K562 (cell line): Measurements from ENCODE around the gene FIZ1. TPM values are rescaled to one million over a fixed set of nuclear protein-coding genes. Genes with fewer than 3 reads are reported as not detected.

Experiments
- ATAC-seq: fragments of 200-7000 bp; cut with Tn5 transposase; 3 replicates; pipeline ENCODE4 v1.9.1; 2020; ENCODE audit warnings: moderate library complexity
- BruUV-seq: library from RNA; stranded (reverse); fragments of 400-500 nt; replicated peaks from 2 replicates; lab custom pipeline; 2021; lab: Mats Ljungman, UMichigan
- CTCF ChIA-PET: fragments of 300-600 bp; formaldehyde crosslinking; extraction: SDS; loops from one replicate; lab custom pipeline; 2021; ENCODE audit warnings: low intra/inter-chr PET ratio; lab: Yijun Ruan, JAX
- POLR2A ChIA-PET: fragments of 300-600, 350-650 bp; sonication (Branson Sonifier 250); formaldehyde crosslinking; extraction: SDS; loops from one replicate; lab custom pipeline; 2021; ENCODE audit warnings: antibody characterized with exemption, inconsistent platforms; lab: Yijun Ruan, JAX
- DNase-seq, 4 experiments: peaks; one replicate each; pipeline versions ENCODE4 v3.0.0 to v3.0.0-alpha.2; 2011 to 2018; ENCODE audit warnings: low spot score in 3 of 4, mixed read lengths in 3 of 4; ENCODE audit errors: extremely low read depth in 1 of 4
- FAIRE-seq: peaks from 2 replicates; lab custom pipeline; 2011; peaks lifted over from hg19 to GRCh38; lab: Jason Lieb, UNC
- H2AFZ ChIP-seq: 2 replicates; pipeline ENCODE4 v1.6.0; 2011; ENCODE audit warnings: low read depth, low read length, control low read depth, inconsistent platforms
- H3K27ac ChIP-seq: fragments of 200-600 bp; 3 replicates; pipeline ENCODE4 v1.8.0; 2011; ENCODE audit warnings: low read depth, mild to moderate bottlenecking, control low read depth, inconsistent platforms, low read length, moderate library complexity, mixed read lengths; ENCODE audit errors: extremely low read depth
- H3K27me3 ChIP-seq, 2 experiments: fragments of 300-600 bp in 1 of 2; 2 replicates in 1 of 2; 3 replicates in 1 of 2; pipeline versions ENCODE4 v1.6.0 to v1.8.0; 2011; ENCODE audit warnings: inconsistent platforms in 2 of 2, low read length in 2 of 2, mild to moderate bottlenecking in 1 of 2, mixed read lengths in 1 of 2, moderate library complexity in 1 of 2; ENCODE audit not compliant: control insufficient read depth in 2 of 2, insufficient read depth in 2 of 2
- H3K36me3 ChIP-seq: fragments of 300-600 bp; 3 replicates; pipeline ENCODE4 v1.8.0; 2011; ENCODE audit warnings: mild to moderate bottlenecking, low read length, inconsistent platforms; ENCODE audit not compliant: control insufficient read depth, insufficient read depth
- H3K4me1 ChIP-seq, 2 experiments: fragments of 200-600 bp in 1 of 2; replicated peaks in 1 of 2; 2 replicates in 1 of 2; 3 replicates in 1 of 2; pipeline versions ENCODE4 v1.5.1 to v1.8.0; 2011; ENCODE audit warnings: inconsistent platforms in 2 of 2, low read length in 2 of 2, mild to moderate bottlenecking in 1 of 2, mixed read lengths in 1 of 2, moderate library complexity in 1 of 2; ENCODE audit not compliant: control insufficient read depth in 2 of 2, insufficient read depth in 2 of 2
- H3K4me2 ChIP-seq: 2 replicates; pipeline ENCODE4 v1.6.1; 2011; ENCODE audit warnings: low read length, control low read depth, inconsistent platforms, mixed read lengths; ENCODE audit not compliant: insufficient read depth
- H3K4me3 ChIP-seq: fragments of 200-600 bp; sonication (generic), shearing (Covaris generic); 2 replicates; pipeline ENCODE4 v1.5.1; 2016; ENCODE audit warnings: control low read depth, inconsistent platforms
- H3K79me2 ChIP-seq: fragments of 200-600 bp; 3 replicates; pipeline ENCODE4 v1.8.0; 2011; ENCODE audit warnings: low read length, inconsistent platforms; ENCODE audit not compliant: control insufficient read depth, insufficient read depth
- H3K9ac ChIP-seq, 2 experiments: 2 replicates each; pipeline versions ENCODE4 v1.6.0 to v1.6.1; 2011; ENCODE audit warnings: low read depth in 2 of 2, low read length in 2 of 2, control low read depth in 1 of 2, inconsistent platforms in 1 of 2, mild to moderate bottlenecking in 1 of 2, mixed read lengths in 1 of 2; ENCODE audit not compliant: insufficient read depth in 1 of 2
- H3K9me1 ChIP-seq: one replicate; pipeline ENCODE4 v1.6.0; 2011; ENCODE audit warnings: inconsistent platforms, mild to moderate bottlenecking, low read length, moderate library complexity; ENCODE audit not compliant: control insufficient read depth, insufficient read depth
- H3K9me3 ChIP-seq: replicated peaks from 2 replicates; pipeline ENCODE4 v1.5.1; 2011; ENCODE audit warnings: low read depth, low read length, inconsistent platforms; ENCODE audit not compliant: control insufficient read depth, insufficient read depth
- H4K20me1 ChIP-seq: replicated peaks from 2 replicates; pipeline ENCODE4 v1.6.1; 2011; ENCODE audit warnings: low read length, inconsistent platforms, mixed read lengths; ENCODE audit not compliant: control insufficient read depth, insufficient read depth
- HIVEP1 ChIP-seq: fragments of 250-450 bp; sonication (Bioruptor Pico); IDR thresholded peaks from 2 replicates; pipeline ENCODE4 v1.4.0; 2020; ENCODE audit warnings: mild to moderate bottlenecking
- ZBTB7A ChIP-seq: IDR thresholded peaks from 2 replicates; pipeline ENCODE4 v1.6.1; 2011; ENCODE audit warnings: low read depth, mild to moderate bottlenecking, low read length, moderate library complexity, borderline replicate concordance; ENCODE audit not compliant: control insufficient read depth
- ZNF436 ChIP-seq: fragments of 250-450, 450-650 bp; sonication (Bioruptor Pico); formaldehyde crosslinking; IDR thresholded peaks from 2 replicates; pipeline ENCODE4 v1.7.0; 2020; ENCODE audit warnings: mild to moderate bottlenecking
- WGBS: fragments of 100-300 bp; shearing (Covaris generic); methylation state at CpG from one replicate; pipeline ENCODE4 v1.1.6; 2016; ENCODE audit warnings: low coverage, mixed read lengths; ENCODE audit not compliant: insufficient coverage; ENCODE audit errors: missing lambda C conversion rate; 5-methylcytosine and 5-hydroxymethylcytosine counted together
- in situ Hi-C: fragments of 300-500 bp; cut with MboI; formaldehyde crosslinking; loops from 4 replicates; pipeline ENCODE4 v1.15.0; 2018; ENCODE audit warnings: inconsistent platforms, mixed read lengths
- intact Hi-C: fragments of 100-400 bp; cut with micrococcal nuclease; formaldehyde crosslinking; loops from 2 replicates; pipeline ENCODE4 v1.14.2; 2022
- polyA plus RNA-seq, 8 experiments: library from polyadenylated mRNA; depleted of rRNA in 4 of 8; stranded (reverse) in 5 of 8; unstranded in 3 of 8; fragments of >200 nt; fragmentation: Nextera tagmentation in 2 of 8; fragmentation: Illumina TruSeq in 1 of 8; extraction: Ambion mirVana in 2 of 8; extraction: Trizol in 1 of 8; gene quantifications; 2 replicates each; pipeline versions ENCODE4 v1.2.1 to v1.2.3, GENCODE V29; 2011 to 2014; ENCODE audit warnings: inconsistent platforms in 1 of 8, missing spikeins in 1 of 8
- total RNA-seq, 7 experiments: library from RNA; depleted of rRNA in 6 of 7; stranded (reverse); fragments of >200 nt in 6 of 7; fragmentation: Illumina TruSeq in 2 of 7; extraction: Trizol in 2 of 7; gene quantifications; 2 replicates each; pipeline versions ENCODE4 v1.2.1 to v1.2.3, GENCODE V29; 2011 to 2021; ENCODE audit warnings: low replicate concordance in 1 of 7
- TF ChIP-seq, protein P1 (sequence below): fragments of 200-600 bp; sonication (generic); IDR thresholded peaks from one replicate; pipeline ENCODE4 v1.6.1; 2012; ENCODE audit warnings: mild to moderate bottlenecking, low read depth, low read length, inconsistent platforms
- TF ChIP-seq, protein P2 (sequence below): fragments of 450-650 bp; IDR thresholded peaks from 2 replicates; pipeline ENCODE4 v1.6.1; 2014; ENCODE audit warnings: low read depth, mild to moderate bottlenecking, moderate library complexity, borderline replicate concordance

FIZ1 gene
- total and polyA plus RNA-seq, 9 of the 15 experiments (the other 6 are each of a cell fraction or from before 2014, with no cell fraction given): 0.79 to 17.5 (median 5.5) TPM

DNA sequence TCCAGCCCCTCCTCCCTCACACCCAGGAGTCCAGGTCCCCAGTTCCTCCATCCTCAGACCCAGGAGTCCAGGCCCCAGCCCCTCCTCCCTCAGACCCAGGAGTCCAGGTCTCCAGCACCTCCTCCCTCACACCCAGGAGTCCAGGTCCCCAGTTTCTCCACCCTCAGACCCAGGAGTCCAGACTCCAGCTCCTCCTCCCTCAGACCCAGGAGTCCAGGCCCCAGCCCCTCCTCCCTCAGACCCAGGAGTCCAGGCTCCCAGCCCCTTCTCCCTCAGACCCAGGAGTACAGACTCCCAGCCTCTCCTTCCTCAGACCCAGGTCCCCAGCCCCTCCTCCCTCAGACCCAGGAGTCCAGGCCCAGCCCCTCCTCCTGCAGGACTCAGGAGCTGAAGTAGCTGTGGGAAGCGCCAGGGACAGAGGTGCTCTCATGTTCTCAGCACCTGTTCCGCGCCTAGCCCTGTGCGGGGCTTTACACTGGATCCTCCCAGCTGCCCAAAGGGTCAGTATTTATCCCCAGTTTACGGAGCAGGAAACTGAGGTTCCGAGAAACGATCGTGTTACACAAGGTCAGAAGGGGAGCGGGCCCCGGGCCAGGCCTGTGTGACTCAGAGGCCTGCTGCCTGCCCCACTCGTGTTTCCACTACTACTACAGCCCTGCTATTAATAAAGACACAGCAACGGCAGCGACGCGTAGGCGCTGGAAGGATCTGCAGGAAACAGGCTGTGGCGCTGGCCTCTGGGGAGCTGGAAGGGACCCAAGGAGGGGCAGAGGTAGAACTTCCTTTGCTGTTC lies 52.3 kb downstream of the FIZ1 start:
- H3K4me2 ChIP-seq: peak overlapping the region; percentile 27
- CTCF ChIA-PET: interaction anchor here (0.6 kb wide), 1 partner anchor 181 kb away, joined by 3 read pairs; no protein-coding TSS in a partner anchor
- peak overlapping the region; percentile 83 for H2AFZ ChIP-seq
- peak; percentile 63 for ATAC-seq
- POLR2A ChIA-PET: interaction anchor here (0.6 to 1.3 kb wide), 4 partner anchors 11 to 231 kb away, joined by 3 to 4 read pairs (median 3); no protein-coding TSS in a partner anchor
- peak overlapping the region; percentile 56; the same call in 2 of the 3 replicates for H3K27ac ChIP-seq
- intact Hi-C loops: no loop called here
- no peaks in the 10 kb centered on the region for H3K79me2 ChIP-seq
- H3K36me3 ChIP-seq: no peaks in the 10 kb centered on the region
- H3K27me3 ChIP-seq: no peaks in the 10 kb centered on the region
- 33% methylated on average over 10 of the region's 17 CpGs for WGBS
- peaks cover 4% of the 10 kb centered on the region for H3K9me1 ChIP-seq
- in situ Hi-C loops: no loop called here
- BruUV-seq: no TSS peak
- FAIRE-seq: peak; percentile 76
- peak; percentile 60 to 80 (median 63) for DNase-seq
- no peak overlapping the region for H3K4me3 ChIP-seq
- peaks cover 44 to 51% of the 10 kb centered on the region in 2 experiments for H3K4me1 ChIP-seq
- H3K9ac ChIP-seq: peak overlapping the region; percentile 32 to 87; a peak in 3 of 4 replicates
- no peaks in the 10 kb centered on the region for H4K20me1 ChIP-seq
- no peaks in the 10 kb centered on the region for H3K9me3 ChIP-seq
- TF ChIP-seq HIVEP1 (CRISPR knock-in tag) (no peak), ZNF436 (CRISPR knock-in tag) (no peak), ZBTB7A (no peak)
- TF ChIP-seq, protein P1, sequence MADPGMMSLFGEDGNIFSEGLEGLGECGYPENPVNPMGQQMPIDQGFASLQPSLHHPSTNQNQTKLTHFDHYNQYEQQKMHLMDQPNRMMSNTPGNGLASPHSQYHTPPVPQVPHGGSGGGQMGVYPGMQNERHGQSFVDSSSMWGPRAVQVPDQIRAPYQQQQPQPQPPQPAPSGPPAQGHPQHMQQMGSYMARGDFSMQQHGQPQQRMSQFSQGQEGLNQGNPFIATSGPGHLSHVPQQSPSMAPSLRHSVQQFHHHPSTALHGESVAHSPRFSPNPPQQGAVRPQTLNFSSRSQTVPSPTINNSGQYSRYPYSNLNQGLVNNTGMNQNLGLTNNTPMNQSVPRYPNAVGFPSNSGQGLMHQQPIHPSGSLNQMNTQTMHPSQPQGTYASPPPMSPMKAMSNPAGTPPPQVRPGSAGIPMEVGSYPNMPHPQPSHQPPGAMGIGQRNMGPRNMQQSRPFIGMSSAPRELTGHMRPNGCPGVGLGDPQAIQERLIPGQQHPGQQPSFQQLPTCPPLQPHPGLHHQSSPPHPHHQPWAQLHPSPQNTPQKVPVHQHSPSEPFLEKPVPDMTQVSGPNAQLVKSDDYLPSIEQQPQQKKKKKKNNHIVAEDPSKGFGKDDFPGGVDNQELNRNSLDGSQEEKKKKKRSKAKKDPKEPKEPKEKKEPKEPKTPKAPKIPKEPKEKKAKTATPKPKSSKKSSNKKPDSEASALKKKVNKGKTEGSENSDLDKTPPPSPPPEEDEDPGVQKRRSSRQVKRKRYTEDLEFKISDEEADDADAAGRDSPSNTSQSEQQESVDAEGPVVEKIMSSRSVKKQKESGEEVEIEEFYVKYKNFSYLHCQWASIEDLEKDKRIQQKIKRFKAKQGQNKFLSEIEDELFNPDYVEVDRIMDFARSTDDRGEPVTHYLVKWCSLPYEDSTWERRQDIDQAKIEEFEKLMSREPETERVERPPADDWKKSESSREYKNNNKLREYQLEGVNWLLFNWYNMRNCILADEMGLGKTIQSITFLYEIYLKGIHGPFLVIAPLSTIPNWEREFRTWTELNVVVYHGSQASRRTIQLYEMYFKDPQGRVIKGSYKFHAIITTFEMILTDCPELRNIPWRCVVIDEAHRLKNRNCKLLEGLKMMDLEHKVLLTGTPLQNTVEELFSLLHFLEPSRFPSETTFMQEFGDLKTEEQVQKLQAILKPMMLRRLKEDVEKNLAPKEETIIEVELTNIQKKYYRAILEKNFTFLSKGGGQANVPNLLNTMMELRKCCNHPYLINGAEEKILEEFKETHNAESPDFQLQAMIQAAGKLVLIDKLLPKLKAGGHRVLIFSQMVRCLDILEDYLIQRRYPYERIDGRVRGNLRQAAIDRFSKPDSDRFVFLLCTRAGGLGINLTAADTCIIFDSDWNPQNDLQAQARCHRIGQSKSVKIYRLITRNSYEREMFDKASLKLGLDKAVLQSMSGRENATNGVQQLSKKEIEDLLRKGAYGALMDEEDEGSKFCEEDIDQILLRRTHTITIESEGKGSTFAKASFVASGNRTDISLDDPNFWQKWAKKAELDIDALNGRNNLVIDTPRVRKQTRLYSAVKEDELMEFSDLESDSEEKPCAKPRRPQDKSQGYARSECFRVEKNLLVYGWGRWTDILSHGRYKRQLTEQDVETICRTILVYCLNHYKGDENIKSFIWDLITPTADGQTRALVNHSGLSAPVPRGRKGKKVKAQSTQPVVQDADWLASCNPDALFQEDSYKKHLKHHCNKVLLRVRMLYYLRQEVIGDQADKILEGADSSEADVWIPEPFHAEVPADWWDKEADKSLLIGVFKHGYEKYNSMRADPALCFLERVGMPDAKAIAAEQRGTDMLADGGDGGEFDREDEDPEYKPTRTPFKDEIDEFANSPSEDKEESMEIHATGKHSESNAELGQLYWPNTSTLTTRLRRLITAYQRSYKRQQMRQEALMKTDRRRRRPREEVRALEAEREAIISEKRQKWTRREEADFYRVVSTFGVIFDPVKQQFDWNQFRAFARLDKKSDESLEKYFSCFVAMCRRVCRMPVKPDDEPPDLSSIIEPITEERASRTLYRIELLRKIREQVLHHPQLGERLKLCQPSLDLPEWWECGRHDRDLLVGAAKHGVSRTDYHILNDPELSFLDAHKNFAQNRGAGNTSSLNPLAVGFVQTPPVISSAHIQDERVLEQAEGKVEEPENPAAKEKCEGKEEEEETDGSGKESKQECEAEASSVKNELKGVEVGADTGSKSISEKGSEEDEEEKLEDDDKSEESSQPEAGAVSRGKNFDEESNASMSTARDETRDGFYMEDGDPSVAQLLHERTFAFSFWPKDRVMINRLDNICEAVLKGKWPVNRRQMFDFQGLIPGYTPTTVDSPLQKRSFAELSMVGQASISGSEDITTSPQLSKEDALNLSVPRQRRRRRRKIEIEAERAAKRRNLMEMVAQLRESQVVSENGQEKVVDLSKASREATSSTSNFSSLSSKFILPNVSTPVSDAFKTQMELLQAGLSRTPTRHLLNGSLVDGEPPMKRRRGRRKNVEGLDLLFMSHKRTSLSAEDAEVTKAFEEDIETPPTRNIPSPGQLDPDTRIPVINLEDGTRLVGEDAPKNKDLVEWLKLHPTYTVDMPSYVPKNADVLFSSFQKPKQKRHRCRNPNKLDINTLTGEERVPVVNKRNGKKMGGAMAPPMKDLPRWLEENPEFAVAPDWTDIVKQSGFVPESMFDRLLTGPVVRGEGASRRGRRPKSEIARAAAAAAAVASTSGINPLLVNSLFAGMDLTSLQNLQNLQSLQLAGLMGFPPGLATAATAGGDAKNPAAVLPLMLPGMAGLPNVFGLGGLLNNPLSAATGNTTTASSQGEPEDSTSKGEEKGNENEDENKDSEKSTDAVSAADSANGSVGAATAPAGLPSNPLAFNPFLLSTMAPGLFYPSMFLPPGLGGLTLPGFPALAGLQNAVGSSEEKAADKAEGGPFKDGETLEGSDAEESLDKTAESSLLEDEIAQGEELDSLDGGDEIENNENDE: no peak
- TF ChIP-seq, protein P2, sequence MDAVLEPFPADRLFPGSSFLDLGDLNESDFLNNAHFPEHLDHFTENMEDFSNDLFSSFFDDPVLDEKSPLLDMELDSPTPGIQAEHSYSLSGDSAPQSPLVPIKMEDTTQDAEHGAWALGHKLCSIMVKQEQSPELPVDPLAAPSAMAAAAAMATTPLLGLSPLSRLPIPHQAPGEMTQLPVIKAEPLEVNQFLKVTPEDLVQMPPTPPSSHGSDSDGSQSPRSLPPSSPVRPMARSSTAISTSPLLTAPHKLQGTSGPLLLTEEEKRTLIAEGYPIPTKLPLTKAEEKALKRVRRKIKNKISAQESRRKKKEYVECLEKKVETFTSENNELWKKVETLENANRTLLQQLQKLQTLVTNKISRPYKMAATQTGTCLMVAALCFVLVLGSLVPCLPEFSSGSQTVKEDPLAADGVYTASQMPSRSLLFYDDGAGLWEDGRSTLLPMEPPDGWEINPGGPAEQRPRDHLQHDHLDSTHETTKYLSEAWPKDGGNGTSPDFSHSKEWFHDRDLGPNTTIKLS: 0 out of 2 replicates have a peak, but pooled peaks have one; percentile 18
